Lung (tissue), 12 donors: Measurements from ENCODE around the gene VARS2. TPM values are rescaled to one million over a fixed set of nuclear protein-coding genes. Genes with fewer than 3 reads are reported as not detected.

Source experiments
- ATAC-seq: fragments of 200-7000 bp; cut with Tn5 transposase; one replicate; pipeline ENCODE4 v1.9.1; 2020; ENCODE audit warnings: moderate number of reproducible peaks; ENCODE audit not compliant: insufficient read depth, low FRiP score
- DNase-seq, 3 donors: peaks; one replicate each; pipeline ENCODE4 v3.0.0-alpha.2; 2013 to 2017
- H3K27ac ChIP-seq, 2 donors: one replicate each; pipeline ENCODE4 v1.5.1; 2013; ENCODE audit warnings: mild to moderate bottlenecking in 2 of 2, moderate library complexity in 2 of 2, control low read depth in 1 of 2, inconsistent platforms in 1 of 2, low read depth in 1 of 2, low read length in 1 of 2
- H3K27me3 ChIP-seq, 3 donors: one replicate each; pipeline ENCODE4 v1.5.1; 2013; ENCODE audit warnings: low read length in 2 of 3; ENCODE audit not compliant: control insufficient read depth in 3 of 3, insufficient read depth in 3 of 3
- H3K36me3 ChIP-seq, 4 donors: one replicate each; pipeline ENCODE4 v1.5.1; 2013; ENCODE audit warnings: low read length in 4 of 4, mild to moderate bottlenecking in 1 of 4, moderate library complexity in 1 of 4; ENCODE audit not compliant: control insufficient read depth in 4 of 4, insufficient read depth in 4 of 4
- H3K4me1 ChIP-seq, 5 donors: one replicate each; pipeline ENCODE4 v1.5.1; 2013; ENCODE audit warnings: low read length in 5 of 5, mild to moderate bottlenecking in 2 of 5, moderate library complexity in 1 of 5; ENCODE audit not compliant: control insufficient read depth in 5 of 5, insufficient read depth in 5 of 5
- H3K4me3 ChIP-seq: one replicate; pipeline ENCODE4 v1.5.1; 2013; ENCODE audit warnings: mild to moderate bottlenecking, control low read depth, moderate library complexity
- H3K9ac ChIP-seq, 2 donors: one replicate each; pipeline ENCODE4 v1.5.1; 2013; ENCODE audit warnings: low read length in 2 of 2, control low read depth in 1 of 2; ENCODE audit not compliant: insufficient read depth in 1 of 2
- H3K9me3 ChIP-seq, 4 donors: one replicate each; pipeline ENCODE4 v1.5.1; 2013; ENCODE audit warnings: low read length in 3 of 4, mild to moderate bottlenecking in 1 of 4, moderate library complexity in 1 of 4; ENCODE audit not compliant: control insufficient read depth in 4 of 4, insufficient read depth in 3 of 4
- CTCF ChIP-seq: IDR thresholded peaks from 2 replicates; pipeline ENCODE4 v1.5.1; 2012; ENCODE audit warnings: mild to moderate bottlenecking; ENCODE audit errors: control extremely low read depth, extremely low read depth
- WGBS, 2 donors: extraction: QIAGEN DNeasy Blood & Tissue Kit; methylation state at CpG; one replicate each; pipeline ENCODE4 v1.1.7; 2013; 5-methylcytosine and 5-hydroxymethylcytosine counted together
- polyA plus RNA-seq, 2 donors: library from polyadenylated mRNA; stranded (reverse); fragments of 200-250 nt; gene quantifications; one replicate each; pipeline ENCODE4 v1.2.1, GENCODE V29; 2013
- total RNA-seq, 2 donors: library from RNA; depleted of rRNA in 1 of 2; stranded (reverse); fragments of >200 nt in 1 of 2; gene quantifications; one replicate each; pipeline ENCODE4 v1.2.1, GENCODE V29; 2014 to 2021
- donor health status: control.
- donor health status: control.
- donor health status: Bipolar disorder and iron deficiency.
- donor health status: healthy.
- donor health status: DM: yes; HTN: yes; CAD: no.

VARS2 gene
- total and polyA plus RNA-seq, 4 donors = 17.4 to 38.4 (median 25.5) TPM

GRCh38 chr6:30954631-30955366, 40.8 kb downstream of the VARS2 start:
- Histone ChIP-seq H3K9ac (peak overlapping the region; percentile 44 to 63), H3K4me1 (peaks cover 0 to 12% (median 0%) of the 10 kb centered on the region in 5 donors), H3K9me3 (peaks cover 0 to 4% (median 0%) of the 10 kb centered on the region in 4 donors), H3K27ac (peak overlapping the region in 1 of 2 donors; percentile 81), H3K4me3 (no peak overlapping the region), H3K27me3 (peaks cover 0 to 8% (median 0%) of the 10 kb centered on the region in 3 donors), H3K36me3 (no peaks in the 10 kb centered on the region)
- no peak for DNase-seq
- 62 to 63% methylated on average over 9 of the region's 9 CpGs for WGBS, 2 donors
- no peak for TF ChIP-seq CTCF
- no peak for ATAC-seq

DNA sequence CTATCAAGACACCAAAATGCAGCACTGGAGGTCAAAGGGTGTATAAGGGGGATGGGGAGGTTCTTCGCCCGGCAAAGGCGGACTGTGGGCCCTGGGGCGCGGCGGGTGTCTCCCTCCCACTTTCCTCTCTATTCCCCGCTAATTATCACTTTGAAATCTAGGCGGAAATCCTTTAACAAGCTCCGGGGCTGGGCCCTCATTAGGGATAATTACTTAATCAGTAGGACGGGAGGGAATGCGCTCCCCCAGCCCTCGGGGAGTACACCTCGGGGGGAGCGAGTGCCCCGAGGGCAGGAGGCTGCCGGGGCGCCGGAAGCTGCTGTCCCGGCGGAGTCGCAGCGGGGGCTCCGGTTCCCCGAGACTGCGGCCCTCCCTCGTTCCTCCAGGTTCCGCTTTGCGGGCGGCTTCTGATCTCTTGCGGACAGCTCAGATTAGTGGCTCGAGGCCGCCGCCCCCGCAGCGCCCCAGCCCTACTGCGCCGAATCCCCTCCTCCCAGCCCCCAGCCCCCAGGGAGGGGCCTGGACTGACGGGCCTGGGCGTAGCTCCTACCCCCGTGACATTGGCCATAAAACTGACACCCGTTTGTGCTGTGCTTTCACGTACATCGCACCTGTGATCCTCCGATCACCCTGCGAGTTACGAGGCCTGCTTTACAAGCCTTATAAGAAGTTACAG, 41.5 kb downstream of the VARS2 start:
- WGBS, 2 donors = 2% methylated on average over 46 of the region's 46 CpGs
- Histone ChIP-seq H3K27ac (peak overlapping the region in 1 of 2 donors; percentile 81), H3K4me1 (peaks cover 0 to 12% (median 0%) of the 10 kb centered on the region in 5 donors), H3K9ac (peak overlapping the region; percentile 44 to 63), H3K4me3 (peak overlapping the region; percentile 27), H3K9me3 (peaks cover 0 to 4% (median 0%) of the 10 kb centered on the region in 4 donors), H3K27me3 (peaks cover 0 to 8% (median 2%) of the 10 kb centered on the region in 3 donors), H3K36me3 (no peaks in the 10 kb centered on the region)
- peak; percentile 87 for ATAC-seq
- TF ChIP-seq CTCF = no peak
- peak; percentile 63 to 73 (median 69) for DNase-seq

- Histone ChIP-seq H3K36me3 (no peaks in the 10 kb centered on the region), H3K9me3 (no peaks in the 10 kb centered on the region), H3K27me3 (peaks cover 0 to 7% (median 2%) of the 10 kb centered on the region in 3 donors), H3K4me1 (peaks cover 0 to 12% (median 0%) of the 10 kb centered on the region in 5 donors), H3K4me3 (no peak overlapping the region), H3K27ac (no peak overlapping the region), H3K9ac (no peak overlapping the region)
- ATAC-seq = no peak
- no peak for DNase-seq
- TF ChIP-seq CTCF = no peak
- 69% methylated on average over 2 of the region's 2 CpGs for WGBS, 2 donors
These were observed 43.7 kb downstream of the VARS2 start for GRCh38 chr6:30957716-30958115.
